Measurements from ENCODE around the gene CFAP99. TPM values are rescaled to one million over a fixed set of nuclear protein-coding genes. Genes with fewer than 3 reads are reported as not detected.
A peak's percentile ranks its signal among the peaks of the same experiment; 100 is the strongest.
"Not testable (repeated sequence)": the region's sequence is repeated elsewhere in the genome, so short reads cannot be mapped to it uniquely, and the experiment has no call there.

The CFAP99 gene
- total RNA-seq, 2 experiments from 2014 or later = not detected

- intact Hi-C loops (cut with micrococcal nuclease) = no loop called here
- no peak for DNase-seq
- H3K27ac Mint-ChIP-seq = no peak overlapping the region
- no peak overlapping the region for H3K4me3 Mint-ChIP-seq
- no peaks in the 10 kb centered on the region for H3K36me3 Mint-ChIP-seq (ENCODE audit: low read depth)
- H3K4me1 Mint-ChIP-seq (ENCODE audit: low read depth) = no peaks in the 10 kb centered on the region
- CTCF ChIA-PET = interaction anchor here (1.4 kb wide), 1 partner anchor 208 kb away, joined by 3 read pairs; no protein-coding TSS in a partner anchor
- no peaks in the 10 kb centered on the region for H3K27me3 Mint-ChIP-seq (ENCODE audit: low read depth)
- H3K9me3 Mint-ChIP-seq = no peaks in the 10 kb centered on the region
Measured at GRCh38 chr4:2427383-2428334, 8.9 kb downstream of the CFAP99 start.

- no peak overlapping the region for H3K27ac Mint-ChIP-seq
- CTCF ChIA-PET = interaction anchor here (1.4 kb wide), 1 partner anchor 209 kb away, joined by 3 read pairs; no protein-coding TSS in a partner anchor
- no peaks in the 10 kb centered on the region for H3K4me1 Mint-ChIP-seq (ENCODE audit: low read depth)
Measured at GRCh38 chr4:2428496-2429213, 9.9 kb downstream of the CFAP99 start.

DNA sequence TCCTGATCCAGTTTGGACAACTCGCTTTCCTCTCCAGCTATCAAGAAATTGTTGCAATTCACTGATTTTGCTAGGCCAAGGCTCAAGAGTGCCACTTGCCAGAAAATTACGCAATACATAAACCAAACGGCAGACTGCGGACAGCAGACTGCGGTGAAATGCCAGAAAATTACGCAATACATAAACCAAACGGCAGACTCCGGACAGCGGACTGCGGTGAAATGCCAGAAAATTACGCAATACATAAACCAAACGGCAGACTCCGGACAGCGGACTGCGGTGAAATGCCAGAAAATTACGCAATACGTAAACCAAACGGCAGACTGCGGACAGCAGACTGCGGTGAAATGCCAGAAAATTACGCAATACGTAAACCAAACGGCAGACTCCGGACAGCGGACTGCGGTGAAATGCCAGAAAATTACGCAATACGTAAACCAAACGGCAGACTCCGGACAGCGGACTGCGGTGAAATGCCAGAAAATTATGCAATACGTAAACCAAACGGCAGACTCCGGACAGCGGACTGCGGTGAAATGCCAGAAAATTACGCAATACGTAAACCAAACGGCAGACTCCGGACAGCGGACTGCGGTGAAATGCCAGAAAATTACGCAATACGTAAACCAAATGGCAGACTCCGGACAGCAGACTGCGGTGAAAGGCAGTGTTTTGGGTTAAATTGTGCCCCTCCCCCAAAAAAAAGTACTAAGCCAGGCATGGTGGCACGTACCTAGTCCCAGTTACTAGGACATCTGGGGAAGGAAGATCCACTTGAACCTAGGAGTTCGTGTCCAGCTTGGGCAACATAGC, 11.4 kb downstream of the CFAP99 start:
- H3K9me3 Mint-ChIP-seq; H3K27ac Mint-ChIP-seq; intact Hi-C loops (cut with micrococcal nuclease); H3K36me3 Mint-ChIP-seq (ENCODE audit: low read depth); H3K4me1 Mint-ChIP-seq (ENCODE audit: low read depth); H3K27me3 Mint-ChIP-seq (ENCODE audit: low read depth); DNase-seq; H3K4me3 Mint-ChIP-seq: not testable (repeated sequence)
- CTCF ChIA-PET = interaction anchor here (1.5 kb wide), 1 partner anchor 12 kb away, joined by 3 read pairs; no protein-coding TSS in a partner anchor

More at GRCh38 chr4:2428496-2429213, 9.9 kb downstream of the CFAP99 start:
- intact Hi-C loops (cut with micrococcal nuclease) = no loop called here
- DNase-seq = no peak
- H3K27me3 Mint-ChIP-seq (ENCODE audit: low read depth) = no peaks in the 10 kb centered on the region
- no peaks in the 10 kb centered on the region for H3K36me3 Mint-ChIP-seq (ENCODE audit: low read depth)
- H3K9me3 Mint-ChIP-seq = no peaks in the 10 kb centered on the region
- no peak overlapping the region for H3K4me3 Mint-ChIP-seq

- intact Hi-C loops (cut with micrococcal nuclease) = no loop called here
- DNase-seq = no peak
- Mint-ChIP-seq H3K36me3 (ENCODE audit: low read depth) (no peaks in the 10 kb centered on the region), H3K27ac (no peak overlapping the region), H3K4me3 (no peak overlapping the region), H3K9me3 (no peaks in the 10 kb centered on the region), H3K27me3 (ENCODE audit: low read depth) (no peaks in the 10 kb centered on the region), H3K4me1 (ENCODE audit: low read depth) (no peaks in the 10 kb centered on the region)
- CTCF ChIA-PET = no interaction called here
Measured at GRCh38 chr4:2432004-2432403, 13.2 kb downstream of the CFAP99 start.

- Mint-ChIP-seq H3K4me1 (ENCODE audit: low read depth) (no peaks in the 10 kb centered on the region), H3K27me3 (ENCODE audit: low read depth) (no peaks in the 10 kb centered on the region), H3K36me3 (ENCODE audit: low read depth) (no peaks in the 10 kb centered on the region), H3K27ac (no peak overlapping the region), H3K9me3 (no peaks in the 10 kb centered on the region), H3K4me3 (no peak overlapping the region)
- DNase-seq = no peak
- intact Hi-C loops (cut with micrococcal nuclease) = no loop called here
- CTCF ChIA-PET = interaction anchor here (0.6 kb wide), 2 partner anchors 14 to 533 kb away, joined by 3 to 4 read pairs; partner anchors contain the start of gene CFAP99
Measured at GRCh38 chr4:2432991-2433530, 14.3 kb downstream of the CFAP99 start.

DNA sequence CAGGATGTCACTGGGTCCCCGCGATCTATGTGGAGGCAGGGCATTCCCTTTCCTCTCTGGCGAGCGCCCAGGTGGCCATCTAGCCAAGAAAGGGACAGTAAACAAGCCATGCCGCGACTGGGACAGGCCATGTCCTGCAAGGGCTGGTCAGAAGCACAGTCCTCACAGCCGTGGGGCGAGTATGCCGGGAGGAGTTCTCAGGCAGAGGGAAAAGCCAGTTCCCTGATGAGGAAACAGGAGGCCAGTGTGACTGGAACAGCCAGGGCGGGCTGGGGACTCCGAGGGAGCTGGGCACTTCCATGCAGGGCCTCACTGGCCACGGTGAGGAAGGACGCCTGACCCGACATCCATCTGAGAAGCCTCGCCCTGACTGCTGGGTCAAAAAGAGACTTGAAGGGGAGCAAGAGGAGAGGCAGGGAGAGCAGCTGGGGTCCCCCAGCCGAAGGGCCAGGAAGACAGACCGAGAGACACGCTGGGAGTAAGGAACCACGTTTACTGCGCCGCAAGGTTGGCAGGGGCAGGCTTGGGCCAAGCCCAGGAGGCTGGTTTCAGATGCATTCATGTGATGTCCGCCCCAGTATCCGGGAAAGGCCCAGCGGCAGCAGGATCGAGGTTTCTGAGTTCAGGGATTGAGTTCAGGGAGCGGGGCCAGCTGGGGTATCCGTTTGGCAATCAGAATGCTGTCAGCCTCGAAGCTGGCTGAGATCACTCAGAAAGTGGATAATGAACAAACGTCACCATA, 15.0 kb downstream of the CFAP99 start:
- H3K27me3 Mint-ChIP-seq (ENCODE audit: low read depth) = no peaks in the 10 kb centered on the region
- DNase-seq = no peak
- no peaks in the 10 kb centered on the region for H3K9me3 Mint-ChIP-seq
- CTCF ChIA-PET = interaction anchor here (0.6 kb wide), 1 partner anchor 43 kb away, joined by 8 read pairs; no protein-coding TSS in a partner anchor
- H3K4me1 Mint-ChIP-seq (ENCODE audit: low read depth) = no peaks in the 10 kb centered on the region
- H3K27ac Mint-ChIP-seq = no peak overlapping the region
- H3K36me3 Mint-ChIP-seq (ENCODE audit: low read depth) = no peaks in the 10 kb centered on the region
- intact Hi-C loops (cut with micrococcal nuclease) = no loop called here
- H3K4me3 Mint-ChIP-seq = no peak overlapping the region

GRCh38 chr4:2434420-2434819, 15.7 kb downstream of the CFAP99 start:
- CTCF ChIA-PET = interaction anchor here (0.6 kb wide), 1 partner anchor 43 kb away, joined by 8 read pairs; no protein-coding TSS in a partner anchor
- no peaks in the 10 kb centered on the region for H3K4me1 Mint-ChIP-seq (ENCODE audit: low read depth)
- H3K4me3 Mint-ChIP-seq = no peak overlapping the region
- no peaks in the 10 kb centered on the region for H3K27me3 Mint-ChIP-seq (ENCODE audit: low read depth)
- no peak overlapping the region for H3K27ac Mint-ChIP-seq
- DNase-seq = no peak
- intact Hi-C loops (cut with micrococcal nuclease) = no loop called here
- no peaks in the 10 kb centered on the region for H3K9me3 Mint-ChIP-seq
- no peaks in the 10 kb centered on the region for H3K36me3 Mint-ChIP-seq (ENCODE audit: low read depth)

GRCh38 chr4:2436301-2436700, 17.5 kb downstream of the CFAP99 start:
- no peaks in the 10 kb centered on the region for H3K36me3 Mint-ChIP-seq (ENCODE audit: low read depth)
- no peak overlapping the region for H3K4me3 Mint-ChIP-seq
- no peaks in the 10 kb centered on the region for H3K27me3 Mint-ChIP-seq (ENCODE audit: low read depth)
- DNase-seq = peak; percentile 23
- H3K4me1 Mint-ChIP-seq (ENCODE audit: low read depth) = no peaks in the 10 kb centered on the region
- intact Hi-C loops (cut with micrococcal nuclease) = no loop called here
- no peaks in the 10 kb centered on the region for H3K9me3 Mint-ChIP-seq
- no peak overlapping the region for H3K27ac Mint-ChIP-seq
- CTCF ChIA-PET = interaction anchor here (0.6 kb wide), 1 partner anchor 116 kb away, joined by 3 read pairs; no protein-coding TSS in a partner anchor

- no peaks in the 10 kb centered on the region for H3K27me3 Mint-ChIP-seq (ENCODE audit: low read depth)
- H3K9me3 Mint-ChIP-seq = no peaks in the 10 kb centered on the region
- H3K4me3 Mint-ChIP-seq = no peak overlapping the region
- H3K4me1 Mint-ChIP-seq (ENCODE audit: low read depth) = peaks cover 2% of the 10 kb centered on the region
- CTCF ChIA-PET = no interaction called here
- H3K36me3 Mint-ChIP-seq (ENCODE audit: low read depth) = no peaks in the 10 kb centered on the region
- no peak overlapping the region for H3K27ac Mint-ChIP-seq
- intact Hi-C loops (cut with micrococcal nuclease) = no loop called here
- no peak for DNase-seq
Measured at GRCh38 chr4:2436761-2437474, 18.2 kb downstream of the CFAP99 start.

GRCh38 chr4:2437475-2438215, 18.9 kb downstream of the CFAP99 start:
- CTCF ChIA-PET = interaction anchor here (1.4 kb wide), 1 partner anchor 156 kb away, joined by 4 read pairs; no protein-coding TSS in a partner anchor
- Mint-ChIP-seq H3K9me3 (no peaks in the 10 kb centered on the region), H3K4me3 (no peak overlapping the region)

More at GRCh38 chr4:2437475-2438215, 18.9 kb downstream of the CFAP99 start:
- Mint-ChIP-seq H3K27ac (no peak overlapping the region), H3K27me3 (ENCODE audit: low read depth) (no peaks in the 10 kb centered on the region), H3K36me3 (ENCODE audit: low read depth) (no peaks in the 10 kb centered on the region), H3K4me1 (ENCODE audit: low read depth) (peaks cover 2% of the 10 kb centered on the region)
- DNase-seq = no peak
- intact Hi-C loops (cut with micrococcal nuclease) = no loop called here

Data from activated naive CD4-positive, alpha-beta T cell treated with anti-CD3 and anti-CD28 coated beads for 36 hours (primary cell).